ENCODE data around the gene HIBCH. TPM values are rescaled to one million over a fixed set of nuclear protein-coding genes. Genes with fewer than 3 reads are reported as not detected.
"Not testable (repeated sequence)": the region's sequence is repeated elsewhere in the genome, so short reads cannot be mapped to it uniquely, and the experiment has no call there.

Gene HIBCH
- total RNA-seq, 1 donor from 2014 or later, result 39.3 TPM

GRCh38 chr2:190343089-190343535 is 23.5 kb upstream of the HIBCH start:
- DNase-seq (ENCODE audit: low spot score), result no peak

DNA sequence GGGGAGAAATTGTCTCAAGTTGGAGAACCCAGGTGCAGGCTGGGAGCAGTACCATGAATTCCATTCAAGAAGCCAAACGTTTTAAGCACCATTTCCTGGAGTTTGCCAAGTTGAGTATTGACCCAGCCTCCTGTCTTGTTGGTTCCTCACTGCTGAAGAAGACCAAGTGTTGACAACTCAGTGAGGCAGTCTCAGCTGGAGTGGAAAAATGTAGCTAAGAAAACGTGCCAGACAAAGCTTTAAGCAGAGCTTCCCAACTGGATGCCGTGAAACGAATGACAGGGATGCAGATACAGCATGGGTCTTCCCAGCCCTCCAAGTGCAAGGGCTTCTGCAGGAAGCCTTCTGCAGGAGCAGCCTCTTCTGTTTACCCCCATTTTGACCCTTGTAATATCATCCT is 23.0 kb upstream of the HIBCH start:
- no peak for DNase-seq (ENCODE audit: low spot score)

- DNase-seq (ENCODE audit: low spot score), result no peak
Measured at GRCh38 chr2:190340369-190340768, 20.7 kb upstream of the HIBCH start.

GRCh38 chr2:190339394-190339793 is 19.8 kb upstream of the HIBCH start:
- no peak for DNase-seq (ENCODE audit: low spot score)

- no peak for DNase-seq (ENCODE audit: low spot score)
Measured at GRCh38 chr2:190338453-190338852, 18.8 kb upstream of the HIBCH start.

DNA sequence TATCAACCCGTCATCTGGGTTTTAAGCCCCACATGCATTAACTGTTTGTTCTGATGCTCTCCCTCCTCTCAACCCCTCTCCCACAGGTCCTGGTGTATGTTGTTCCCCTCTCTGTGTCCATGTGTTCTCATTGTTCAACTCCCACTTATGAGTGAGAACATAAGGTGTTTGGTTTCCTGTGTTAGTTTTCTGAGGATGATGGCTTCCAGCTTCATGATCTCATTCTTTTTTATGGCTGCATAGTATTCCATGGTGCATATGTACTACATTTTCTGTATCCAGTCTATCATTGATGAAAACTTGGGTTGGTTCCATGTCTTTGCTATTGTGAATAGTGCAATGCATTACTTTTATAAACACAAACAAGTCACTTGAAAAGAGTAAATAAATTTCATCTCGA is 16.8 kb upstream of the HIBCH start:
- no peak for DNase-seq (ENCODE audit: low spot score)

GRCh38 chr2:190335584-190335983 is 16.0 kb upstream of the HIBCH start:
- DNase-seq (ENCODE audit: low spot score), result not testable (repeated sequence)

DNA sequence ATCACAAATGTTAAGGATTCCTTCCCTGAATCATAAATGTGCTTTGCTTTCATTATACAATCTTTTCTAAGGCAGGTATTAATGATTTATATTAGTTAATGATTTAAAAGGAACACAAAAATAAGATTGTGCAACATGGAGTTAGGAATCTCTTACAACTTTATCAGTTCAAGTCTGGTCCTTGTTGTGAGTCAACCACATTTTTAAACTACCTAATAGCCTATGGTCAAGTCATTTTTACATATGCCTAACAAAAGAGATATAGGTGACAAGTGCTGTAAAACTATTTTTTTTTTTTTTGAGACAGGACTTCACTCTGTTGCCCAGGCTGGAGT is 15.6 kb upstream of the HIBCH start:
- DNase-seq (ENCODE audit: low spot score), result no peak

- DNase-seq (ENCODE audit: low spot score), result no peak
Measured at GRCh38 chr2:190334479-190335224, 15.0 kb upstream of the HIBCH start.

DNA sequence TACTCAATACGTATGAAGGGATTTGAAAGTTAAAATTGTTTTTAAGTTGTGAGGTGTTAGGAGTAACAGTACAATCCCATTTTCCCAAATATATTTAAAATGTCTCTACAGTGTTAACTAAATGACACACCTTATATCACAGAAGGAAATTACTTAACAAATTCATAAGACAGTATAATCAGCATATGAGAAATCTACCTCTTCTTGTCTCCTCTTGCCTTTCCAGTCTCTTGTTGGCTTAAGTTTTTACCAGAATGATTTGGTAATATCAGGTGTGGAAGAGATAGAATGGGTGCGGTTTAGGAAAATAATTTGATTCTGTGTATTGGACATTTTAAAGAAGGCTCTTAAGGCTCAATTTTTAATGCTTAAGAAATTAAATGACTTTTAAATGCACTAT is 14.3 kb upstream of the HIBCH start:
- DNase-seq (ENCODE audit: low spot score), result no peak

- no peak for DNase-seq (ENCODE audit: low spot score)
Measured at GRCh38 chr2:190333395-190333794, 13.8 kb upstream of the HIBCH start.

GRCh38 chr2:190328573-190329147 is 9.0 kb upstream of the HIBCH start:
- DNase-seq (ENCODE audit: low spot score), result no peak

- no peak for DNase-seq (ENCODE audit: low spot score)
Measured at GRCh38 chr2:190327867-190328572, 8.4 kb upstream of the HIBCH start.

DNA sequence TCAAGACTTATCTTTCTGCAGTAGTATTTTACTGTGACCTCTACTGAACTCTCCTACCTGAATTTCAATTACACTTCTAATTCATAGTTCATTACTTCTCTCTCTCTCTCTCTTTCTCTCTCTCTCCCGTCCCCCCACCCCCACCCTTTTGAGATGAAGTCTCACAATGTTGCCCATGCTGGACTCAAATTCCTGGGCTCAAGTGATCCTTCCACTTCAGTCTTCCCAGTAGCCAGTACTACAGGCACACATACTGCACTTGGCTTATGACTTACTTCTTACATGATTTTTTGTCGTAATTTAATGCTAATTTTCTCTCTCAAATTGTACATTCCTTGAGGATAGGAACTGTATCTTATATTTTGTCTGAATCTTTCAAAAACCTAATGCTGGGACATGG is 6.0 kb upstream of the HIBCH start:
- DNase-seq (ENCODE audit: low spot score), result no peak

GRCh38 chr2:190323406-190323805 is 3.8 kb upstream of the HIBCH start:
- DNase-seq (ENCODE audit: low spot score), result no peak

DNA sequence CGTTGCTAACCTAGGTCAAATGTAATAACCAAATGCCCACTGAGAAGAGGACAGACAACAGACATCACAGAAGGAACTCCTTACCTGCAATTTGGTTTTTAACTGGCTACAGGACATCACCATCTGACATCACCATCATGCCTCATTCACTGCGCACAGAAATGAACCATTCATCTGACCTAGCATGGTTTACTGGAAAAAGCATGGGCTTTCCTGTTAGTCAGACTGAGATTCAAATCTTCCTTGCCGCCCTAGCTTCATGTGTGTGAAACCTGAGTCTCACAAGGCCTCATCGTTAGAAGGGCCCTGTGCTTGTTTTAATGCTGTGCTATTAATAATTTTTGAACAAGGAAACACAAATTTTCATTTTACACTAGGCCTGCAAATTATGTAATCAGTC is 1.1 kb upstream of the HIBCH start:
- DNase-seq (ENCODE audit: low spot score), result no peak

- no peak for DNase-seq (ENCODE audit: low spot score)
Measured at GRCh38 chr2:190318931-190319554, 583 bp downstream of the HIBCH start.

DNA sequence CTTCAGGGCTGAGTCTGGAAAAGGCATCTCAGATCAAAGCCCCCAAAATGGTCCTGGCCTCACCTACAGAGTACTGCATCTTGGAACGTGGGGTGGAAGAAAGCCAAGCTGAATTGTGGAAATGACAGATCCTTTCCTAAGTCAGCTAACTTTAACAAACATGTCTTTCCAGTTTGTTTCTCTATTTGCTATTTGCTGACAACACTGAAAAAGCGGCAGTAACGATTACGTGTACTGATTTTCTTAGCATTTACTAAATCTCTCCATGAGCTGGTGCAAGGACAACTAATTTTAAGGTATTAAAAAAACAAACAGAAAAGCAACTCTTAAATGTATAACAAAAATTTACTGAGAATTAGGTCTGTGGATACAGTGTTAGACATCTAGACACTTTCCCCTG is 1.1 kb downstream of the HIBCH start:
- DNase-seq (ENCODE audit: low spot score), result no peak

DNA sequence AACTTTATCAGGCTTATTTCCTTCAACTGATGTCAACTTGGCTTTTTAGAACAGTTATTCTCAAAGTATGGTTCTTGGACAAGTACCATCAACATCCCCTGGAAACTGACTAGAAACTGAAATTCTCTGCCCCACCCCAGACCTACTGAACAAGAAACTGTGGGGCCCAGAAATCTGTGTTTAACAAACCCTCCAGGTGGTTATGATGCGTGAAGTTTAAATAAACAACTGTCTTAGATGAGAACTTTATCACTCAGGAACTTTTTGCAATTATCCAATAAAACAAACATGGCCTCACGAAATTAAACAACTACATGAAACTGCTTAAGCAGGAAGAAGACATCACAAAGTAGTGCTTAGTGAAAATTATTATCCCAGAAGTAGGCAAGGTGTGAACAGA is 4.4 kb downstream of the HIBCH start:
- no peak for DNase-seq (ENCODE audit: low spot score)

GRCh38 chr2:190313880-190314279 is 5.7 kb downstream of the HIBCH start:
- DNase-seq (ENCODE audit: low spot score), result no peak

GRCh38 chr2:190312635-190313025 is 7.0 kb downstream of the HIBCH start:
- not testable (repeated sequence) for DNase-seq (ENCODE audit: low spot score)
